IPS DF 4.7 (cell line): ENCODE results near the gene RALBP1.

ENCODE experiments used
- DNase-seq: peaks from one replicate; pipeline ENCODE4 v3.0.0-alpha.2; 2013; ENCODE audit warnings: low spot score; ENCODE audit errors: extremely low read depth

RALBP1 gene

GRCh38 chr18:9507565-9508088 lies 32.3 kb downstream of the RALBP1 start:
- no peak for DNase-seq

GRCh38 chr18:9508446-9509025 lies 33.2 kb downstream of the RALBP1 start:
- DNase-seq: no peak

GRCh38 chr18:9513971-9514512 lies 38.7 kb downstream of the RALBP1 start:
- DNase-seq: no peak

- DNase-seq: no peak
These were observed 41.2 kb downstream of the RALBP1 start for GRCh38 chr18:9516437-9517064.

GRCh38 chr18:9517869-9518268 lies 42.6 kb downstream of the RALBP1 start:
- no peak for DNase-seq

- no peak for DNase-seq
These were observed 44.1 kb downstream of the RALBP1 start for GRCh38 chr18:9519399-9519798.

GRCh38 chr18:9520666-9521065 lies 45.4 kb downstream of the RALBP1 start:
- no peak for DNase-seq

- no peak for DNase-seq
These were observed 46.5 kb downstream of the RALBP1 start for GRCh38 chr18:9521770-9522169.

GRCh38 chr18:9522952-9523351 lies 47.6 kb downstream of the RALBP1 start:
- no peak for DNase-seq

- DNase-seq: no peak
These were observed 51.1 kb downstream of the RALBP1 start for GRCh38 chr18:9526458-9526857.

GRCh38 chr18:9530226-9531009 lies 55.1 kb downstream of the RALBP1 start:
- DNase-seq: no peak

GRCh38 chr18:9531791-9532410 lies 56.6 kb downstream of the RALBP1 start:
- DNase-seq: no peak

- DNase-seq: no peak
These were observed 59.5 kb downstream of the RALBP1 start for GRCh38 chr18:9534844-9535243.

GRCh38 chr18:9535430-9535991 lies 60.2 kb downstream of the RALBP1 start:
- no peak for DNase-seq

- no peak for DNase-seq
These were observed 61.2 kb downstream of the RALBP1 start for GRCh38 chr18:9536354-9537152.

- DNase-seq: no peak
These were observed 62.4 kb downstream of the RALBP1 start for GRCh38 chr18:9537677-9538076.

- no peak for DNase-seq
These were observed 64.0 kb downstream of the RALBP1 start for GRCh38 chr18:9539283-9539682.

GRCh38 chr18:9539938-9540337 lies 64.6 kb downstream of the RALBP1 start:
- no peak for DNase-seq

- DNase-seq: no peak
These were observed 67.6 kb downstream of the RALBP1 start for GRCh38 chr18:9542924-9543323.

- DNase-seq: no peak
These were observed 69.7 kb downstream of the RALBP1 start for GRCh38 chr18:9545029-9545428.

GRCh38 chr18:9546468-9546867 lies 71.2 kb downstream of the RALBP1 start:
- DNase-seq: no peak
